ENCODE data around the gene ORC3.

ORC3 gene

DNA sequence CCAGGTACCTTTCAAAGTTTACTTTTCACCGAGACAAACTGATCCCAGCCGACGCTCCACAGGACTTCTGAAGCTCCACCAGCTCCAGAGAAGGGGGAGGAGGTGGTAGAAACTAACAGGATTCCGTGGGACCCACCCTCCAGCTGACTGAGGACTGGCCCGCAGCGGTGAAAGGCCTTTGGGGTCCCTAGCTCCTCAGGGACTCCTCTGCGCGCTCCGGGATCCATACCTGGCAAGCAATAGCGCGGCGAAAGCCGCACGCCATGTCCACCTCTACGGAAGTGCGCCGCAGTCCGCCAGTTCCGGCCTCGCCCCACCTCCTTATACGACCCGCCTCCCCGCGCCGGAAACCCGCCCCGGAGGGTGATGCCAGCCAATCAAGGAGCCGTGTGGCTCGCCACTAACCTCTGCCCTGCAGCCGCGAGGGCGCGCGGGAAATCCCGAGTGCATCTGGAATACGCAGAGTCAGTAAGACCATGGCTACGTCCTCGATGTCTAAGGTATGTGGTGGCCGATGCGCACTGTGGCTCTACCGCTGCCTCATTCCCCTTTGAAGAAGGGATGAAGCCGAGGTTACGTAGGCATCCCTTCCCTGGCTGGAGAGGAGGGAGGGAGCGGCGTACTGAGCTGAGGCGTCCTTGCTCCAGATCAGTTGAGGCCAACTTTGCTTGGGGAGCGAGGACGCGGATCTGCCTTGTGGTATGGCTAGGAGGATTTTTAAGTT lies at the start of gene ORC3, which contains the start of gene RARS2:
Gene ORC3, plus strand, starts transcription at position 443 of the 724 bp plus-strand sequence. Its CDS starts 34 bp downstream, at position 477.
Gene RARS2, minus strand, starts transcription at position 295 of the 724 bp plus-strand sequence. Its CDS starts 30 bp downstream, at position 265.
- Histone ChIP-seq H3K27ac (ENCODE audit: low read depth, low read length) (peak within 1 kb of the TSS; percentile 81), H3K4me1 (ENCODE audit: insufficient read depth, low read length) (peaks cover 33% of the 10 kb centered on the region), H3K9ac (ENCODE audit: low read length) (peak within 1 kb of the TSS; percentile 84), H3K27me3 (ENCODE audit: control insufficient read depth in 1 of 2, insufficient read depth in 2 of 2, low read length in 2 of 2) (no peaks in the 10 kb centered on the region), H3K9me3 (ENCODE audit: low read length) (no peaks in the 10 kb centered on the region), H3K4me3 (ENCODE audit: low read depth in 1 of 2, low read length in 2 of 2) (peak within 1 kb of the TSS; percentile 96 to 100), H3K36me3 (ENCODE audit: insufficient read depth, low read length) (peaks cover under 1% of the 10 kb centered on the region)

DNA sequence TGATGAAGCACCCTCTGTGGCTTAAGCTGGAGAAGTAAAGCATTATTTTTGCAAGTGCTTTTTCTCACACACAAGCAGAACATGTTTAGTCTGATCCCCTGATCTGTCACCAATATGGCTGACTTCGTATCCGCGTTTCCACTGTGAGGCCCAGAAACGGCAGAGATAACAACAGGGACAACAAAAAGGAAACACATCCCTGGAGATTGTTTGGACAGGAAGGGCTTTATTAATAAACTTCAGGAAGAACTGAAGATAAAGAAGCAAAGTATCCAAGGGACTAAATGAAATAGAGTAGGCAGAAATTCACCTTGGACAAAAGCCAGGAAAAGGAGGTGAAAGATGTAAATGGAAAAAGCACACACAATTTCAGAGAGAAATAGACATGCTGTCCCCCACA lies 49.4 kb upstream of the ORC3 start:
- H3K27me3 ChIP-seq (ENCODE audit: control insufficient read depth in 1 of 2, insufficient read depth in 2 of 2, low read length in 2 of 2), result no peaks in the 10 kb centered on the region
- no peak overlapping the region for H3K4me3 ChIP-seq (ENCODE audit: low read depth in 1 of 2, low read length in 2 of 2)
- H3K27ac ChIP-seq (ENCODE audit: low read depth, low read length), result no peak overlapping the region
- H3K9me3 ChIP-seq (ENCODE audit: low read length), result no peaks in the 10 kb centered on the region
- H3K9ac ChIP-seq (ENCODE audit: low read length), result no peak overlapping the region
- H3K36me3 ChIP-seq (ENCODE audit: insufficient read depth, low read length), result peaks cover 26% of the 10 kb centered on the region
- no peaks in the 10 kb centered on the region for H3K4me1 ChIP-seq (ENCODE audit: insufficient read depth, low read length)

DNA sequence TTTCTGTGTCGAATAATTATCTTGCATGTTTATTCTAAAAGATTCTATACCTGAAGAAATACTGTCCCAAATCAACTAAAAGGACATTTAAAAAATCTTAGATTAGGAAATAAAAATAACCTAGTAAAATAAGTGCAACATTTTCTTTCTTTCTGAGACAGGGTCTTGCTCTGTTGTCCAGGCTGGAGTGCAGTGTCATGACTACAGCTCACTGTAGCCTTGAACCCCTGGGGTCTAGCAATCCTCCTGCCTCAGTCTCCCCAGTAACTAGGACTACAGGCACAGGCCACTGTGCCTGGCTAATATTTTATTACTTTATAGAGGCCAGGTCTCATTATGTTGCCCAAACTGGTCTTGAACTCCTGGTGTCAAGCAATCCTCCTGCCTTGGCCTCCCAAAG lies 48.9 kb upstream of the ORC3 start:
- Histone ChIP-seq H3K36me3 (ENCODE audit: insufficient read depth, low read length) (peaks cover 26% of the 10 kb centered on the region), H3K27ac (ENCODE audit: low read depth, low read length) (no peak overlapping the region), H3K4me1 (ENCODE audit: insufficient read depth, low read length) (no peaks in the 10 kb centered on the region), H3K4me3 (ENCODE audit: low read depth in 1 of 2, low read length in 2 of 2) (no peak overlapping the region), H3K27me3 (ENCODE audit: control insufficient read depth in 1 of 2, insufficient read depth in 2 of 2, low read length in 2 of 2) (no peaks in the 10 kb centered on the region), H3K9ac (ENCODE audit: low read length) (no peak overlapping the region), H3K9me3 (ENCODE audit: low read length) (no peaks in the 10 kb centered on the region)

DNA sequence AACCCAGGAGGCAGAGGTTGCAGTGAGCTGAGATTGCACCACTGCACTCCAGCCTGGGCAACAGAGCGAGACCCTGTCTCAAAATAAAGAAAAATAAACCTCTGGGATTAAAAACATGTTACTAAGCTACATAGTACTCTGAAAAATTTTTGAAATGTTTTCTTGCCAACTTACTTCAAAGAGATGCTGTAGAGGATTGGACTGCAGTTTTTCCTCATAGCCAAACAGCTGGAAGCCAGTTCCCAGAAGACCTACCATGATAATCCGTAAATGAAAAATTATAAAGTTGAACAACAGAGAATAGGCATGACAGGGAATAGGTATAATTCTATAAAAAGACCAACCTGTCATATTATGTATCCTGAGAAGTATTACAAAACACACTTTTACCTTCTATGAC lies 48.2 kb upstream of the ORC3 start:
- H3K27ac ChIP-seq (ENCODE audit: low read depth, low read length), result no peak overlapping the region
- H3K36me3 ChIP-seq (ENCODE audit: insufficient read depth, low read length), result peaks cover 26% of the 10 kb centered on the region
- H3K4me3 ChIP-seq (ENCODE audit: low read depth in 1 of 2, low read length in 2 of 2), result no peak overlapping the region
- no peaks in the 10 kb centered on the region for H3K27me3 ChIP-seq (ENCODE audit: control insufficient read depth in 1 of 2, insufficient read depth in 2 of 2, low read length in 2 of 2)
- H3K9me3 ChIP-seq (ENCODE audit: low read length), result no peaks in the 10 kb centered on the region
- no peaks in the 10 kb centered on the region for H3K4me1 ChIP-seq (ENCODE audit: insufficient read depth, low read length)
- H3K9ac ChIP-seq (ENCODE audit: low read length), result no peak overlapping the region

- Histone ChIP-seq H3K4me1 (ENCODE audit: insufficient read depth, low read length) (no peaks in the 10 kb centered on the region), H3K27me3 (ENCODE audit: control insufficient read depth in 1 of 2, insufficient read depth in 2 of 2, low read length in 2 of 2) (no peaks in the 10 kb centered on the region), H3K9me3 (ENCODE audit: low read length) (no peaks in the 10 kb centered on the region), H3K27ac (ENCODE audit: low read depth, low read length) (no peak overlapping the region), H3K9ac (ENCODE audit: low read length) (no peak overlapping the region), H3K4me3 (ENCODE audit: low read depth in 1 of 2, low read length in 2 of 2) (no peak overlapping the region), H3K36me3 (ENCODE audit: insufficient read depth, low read length) (peaks cover 18% of the 10 kb centered on the region)
These were observed 46.0 kb upstream of the ORC3 start for GRCh38 chr6:87543696-87544473.

DNA sequence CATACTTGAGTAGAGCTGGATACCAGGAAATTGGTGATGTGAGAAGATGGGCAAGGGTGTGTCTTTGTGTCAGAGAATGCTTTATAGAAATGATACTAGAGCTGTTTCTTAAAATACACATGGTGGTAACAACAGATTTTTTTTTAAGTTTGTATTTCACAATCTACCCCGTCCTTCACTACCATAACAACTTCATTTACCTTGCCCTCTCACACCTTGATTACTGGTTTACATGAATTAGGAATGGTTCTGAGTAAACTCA lies 45.5 kb upstream of the ORC3 start:
- no peak overlapping the region for H3K9ac ChIP-seq (ENCODE audit: low read length)
- no peak overlapping the region for H3K4me3 ChIP-seq (ENCODE audit: low read depth in 1 of 2, low read length in 2 of 2)
- peaks cover 14% of the 10 kb centered on the region for H3K36me3 ChIP-seq (ENCODE audit: insufficient read depth, low read length)
- H3K9me3 ChIP-seq (ENCODE audit: low read length), result no peaks in the 10 kb centered on the region
- H3K4me1 ChIP-seq (ENCODE audit: insufficient read depth, low read length), result no peaks in the 10 kb centered on the region
- H3K27ac ChIP-seq (ENCODE audit: low read depth, low read length), result no peak overlapping the region
- H3K27me3 ChIP-seq (ENCODE audit: control insufficient read depth in 1 of 2, insufficient read depth in 2 of 2, low read length in 2 of 2), result no peaks in the 10 kb centered on the region

DNA sequence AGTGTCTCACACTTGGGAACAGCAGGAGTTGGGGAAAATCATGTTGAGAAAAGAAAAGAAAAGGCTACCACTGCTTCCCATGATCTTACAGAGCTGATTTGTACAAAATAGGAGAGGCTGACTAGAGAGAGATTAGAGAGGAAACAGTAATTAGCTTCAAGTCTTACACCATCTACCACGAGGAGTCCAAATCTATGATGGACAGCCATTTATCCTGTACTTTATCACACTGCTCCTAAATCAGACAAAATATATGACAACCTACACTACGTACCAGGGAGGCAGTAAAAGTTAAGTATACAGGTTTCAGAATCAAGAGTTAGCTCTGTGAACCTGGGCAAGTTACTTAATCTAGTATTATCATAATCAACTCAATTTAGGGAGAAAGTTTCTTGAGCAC lies 38.1 kb upstream of the ORC3 start:
- H3K9me3 ChIP-seq (ENCODE audit: low read length), result no peaks in the 10 kb centered on the region
- H3K36me3 ChIP-seq (ENCODE audit: insufficient read depth, low read length), result peaks cover 22% of the 10 kb centered on the region
- H3K27me3 ChIP-seq (ENCODE audit: control insufficient read depth in 1 of 2, insufficient read depth in 2 of 2, low read length in 2 of 2), result no peaks in the 10 kb centered on the region
- no peak overlapping the region for H3K4me3 ChIP-seq (ENCODE audit: low read depth in 1 of 2, low read length in 2 of 2)
- H3K27ac ChIP-seq (ENCODE audit: low read depth, low read length), result no peak overlapping the region
- no peak overlapping the region for H3K9ac ChIP-seq (ENCODE audit: low read length)
- H3K4me1 ChIP-seq (ENCODE audit: insufficient read depth, low read length), result no peaks in the 10 kb centered on the region

GRCh38 chr6:87553159-87553765 lies 36.7 kb upstream of the ORC3 start:
- H3K27me3 ChIP-seq (ENCODE audit: control insufficient read depth in 1 of 2, insufficient read depth in 2 of 2, low read length in 2 of 2), result no peaks in the 10 kb centered on the region
- H3K9ac ChIP-seq (ENCODE audit: low read length), result no peak overlapping the region
- peaks cover 28% of the 10 kb centered on the region for H3K36me3 ChIP-seq (ENCODE audit: insufficient read depth, low read length)
- H3K4me1 ChIP-seq (ENCODE audit: insufficient read depth, low read length), result no peaks in the 10 kb centered on the region
- H3K27ac ChIP-seq (ENCODE audit: low read depth, low read length), result no peak overlapping the region
- H3K4me3 ChIP-seq (ENCODE audit: low read depth in 1 of 2, low read length in 2 of 2), result no peak overlapping the region
- H3K9me3 ChIP-seq (ENCODE audit: low read length), result no peaks in the 10 kb centered on the region

DNA sequence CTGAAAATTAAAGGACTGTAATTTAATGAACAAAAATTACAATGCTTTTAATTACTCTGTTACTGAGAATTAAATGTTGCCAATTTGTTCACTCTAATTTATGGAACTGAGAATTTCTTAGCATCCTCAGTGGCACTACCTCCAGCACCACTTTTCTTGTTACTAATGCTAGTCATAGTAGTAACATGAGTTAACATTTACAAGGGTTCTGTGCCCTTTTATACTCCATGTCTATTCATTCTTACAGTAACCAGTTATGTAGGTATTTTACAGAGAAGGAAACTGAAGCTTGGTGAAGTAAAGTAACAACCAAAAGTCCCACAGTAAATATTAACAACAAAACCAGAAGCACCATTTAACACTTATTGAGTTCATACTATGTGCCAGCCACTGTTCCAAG lies 34.4 kb upstream of the ORC3 start:
- H3K27ac ChIP-seq (ENCODE audit: low read depth, low read length), result no peak overlapping the region
- no peaks in the 10 kb centered on the region for H3K27me3 ChIP-seq (ENCODE audit: control insufficient read depth in 1 of 2, insufficient read depth in 2 of 2, low read length in 2 of 2)
- peaks cover 28% of the 10 kb centered on the region for H3K36me3 ChIP-seq (ENCODE audit: insufficient read depth, low read length)
- H3K9ac ChIP-seq (ENCODE audit: low read length), result no peak overlapping the region
- no peak overlapping the region for H3K4me3 ChIP-seq (ENCODE audit: low read depth in 1 of 2, low read length in 2 of 2)
- H3K4me1 ChIP-seq (ENCODE audit: insufficient read depth, low read length), result no peaks in the 10 kb centered on the region
- H3K9me3 ChIP-seq (ENCODE audit: low read length), result no peaks in the 10 kb centered on the region

DNA sequence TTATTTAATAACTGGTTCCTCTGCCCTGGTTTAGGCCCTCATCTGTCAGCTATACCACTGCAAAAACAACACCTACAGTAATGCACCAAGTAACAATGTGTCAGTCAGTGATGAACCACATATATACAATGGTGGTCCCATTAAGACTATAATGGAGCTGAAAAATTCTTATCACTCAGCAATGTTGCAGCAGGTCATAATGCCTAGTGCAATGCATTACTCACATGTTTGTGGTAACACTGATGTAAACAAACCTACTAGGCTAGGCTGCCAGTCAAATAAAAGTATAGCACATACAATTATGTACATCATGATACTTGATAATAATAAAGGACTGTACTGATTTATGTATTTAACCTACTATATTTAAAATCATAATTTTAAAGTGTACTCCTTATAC lies 31.5 kb upstream of the ORC3 start:
- Histone ChIP-seq H3K4me1 (ENCODE audit: insufficient read depth, low read length) (no peaks in the 10 kb centered on the region), H3K27me3 (ENCODE audit: control insufficient read depth in 1 of 2, insufficient read depth in 2 of 2, low read length in 2 of 2) (no peaks in the 10 kb centered on the region), H3K9me3 (ENCODE audit: low read length) (no peaks in the 10 kb centered on the region), H3K9ac (ENCODE audit: low read length) (no peak overlapping the region), H3K36me3 (ENCODE audit: insufficient read depth, low read length) (peaks cover 35% of the 10 kb centered on the region), H3K4me3 (ENCODE audit: low read depth in 1 of 2, low read length in 2 of 2) (no peak overlapping the region), H3K27ac (ENCODE audit: low read depth, low read length) (no peak overlapping the region)

DNA sequence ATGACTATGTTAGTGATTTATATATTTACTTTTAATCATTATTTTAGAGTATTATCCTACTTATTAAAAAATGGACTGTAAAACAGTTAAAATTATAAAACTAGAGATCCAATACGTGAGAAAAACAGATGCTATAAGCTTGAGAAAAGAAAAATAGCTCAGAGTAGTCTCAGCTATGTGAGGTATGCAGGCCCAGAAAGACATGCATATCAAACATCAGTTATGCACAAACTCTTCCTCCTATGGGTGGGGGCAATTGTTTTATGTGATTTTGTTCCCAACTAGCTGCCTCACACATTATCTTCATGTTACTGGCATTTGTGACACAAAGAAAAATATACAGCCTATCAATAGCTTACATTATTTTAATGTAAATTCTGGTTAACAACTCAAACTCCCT lies 28.9 kb upstream of the ORC3 start:
- H3K4me3 ChIP-seq (ENCODE audit: low read depth in 1 of 2, low read length in 2 of 2), result no peak overlapping the region
- no peaks in the 10 kb centered on the region for H3K27me3 ChIP-seq (ENCODE audit: control insufficient read depth in 1 of 2, insufficient read depth in 2 of 2, low read length in 2 of 2)
- H3K36me3 ChIP-seq (ENCODE audit: insufficient read depth, low read length), result peaks cover 37% of the 10 kb centered on the region
- H3K4me1 ChIP-seq (ENCODE audit: insufficient read depth, low read length), result no peaks in the 10 kb centered on the region
- no peaks in the 10 kb centered on the region for H3K9me3 ChIP-seq (ENCODE audit: low read length)
- no peak overlapping the region for H3K9ac ChIP-seq (ENCODE audit: low read length)
- H3K27ac ChIP-seq (ENCODE audit: low read depth, low read length), result no peak overlapping the region
